GM18526 (cell line): Measurements from ENCODE around the gene FSIP1.

Source experiments
- POLR2A ChIP-seq: IDR thresholded peaks from 3 replicates; pipeline ENCODE4 v1.6.1; 2011; ENCODE audit not compliant: insufficient read length; ENCODE audit errors: extremely low read depth

FSIP1 gene

DNA sequence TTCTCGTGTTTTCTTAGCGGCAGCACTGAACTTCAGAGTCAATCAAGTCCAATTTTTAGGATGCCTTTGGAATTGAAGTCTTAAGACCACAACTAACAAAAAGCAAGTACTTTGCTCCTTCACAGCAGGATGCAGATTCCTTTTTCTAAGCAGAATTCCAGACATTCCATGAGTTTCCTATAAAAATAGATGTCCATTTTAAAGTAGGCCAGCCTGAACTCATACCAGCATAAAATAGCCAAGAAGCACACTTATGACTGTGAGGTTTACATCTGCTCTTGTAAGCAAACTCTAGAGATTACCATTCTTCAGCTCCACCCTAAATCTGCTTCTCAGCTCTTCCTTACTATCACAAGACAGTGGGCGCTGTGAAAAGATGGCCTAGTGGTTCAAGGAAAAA is 116.0 kb downstream of the FSIP1 start:
- TF ChIP-seq POLR2A, result no peak

DNA sequence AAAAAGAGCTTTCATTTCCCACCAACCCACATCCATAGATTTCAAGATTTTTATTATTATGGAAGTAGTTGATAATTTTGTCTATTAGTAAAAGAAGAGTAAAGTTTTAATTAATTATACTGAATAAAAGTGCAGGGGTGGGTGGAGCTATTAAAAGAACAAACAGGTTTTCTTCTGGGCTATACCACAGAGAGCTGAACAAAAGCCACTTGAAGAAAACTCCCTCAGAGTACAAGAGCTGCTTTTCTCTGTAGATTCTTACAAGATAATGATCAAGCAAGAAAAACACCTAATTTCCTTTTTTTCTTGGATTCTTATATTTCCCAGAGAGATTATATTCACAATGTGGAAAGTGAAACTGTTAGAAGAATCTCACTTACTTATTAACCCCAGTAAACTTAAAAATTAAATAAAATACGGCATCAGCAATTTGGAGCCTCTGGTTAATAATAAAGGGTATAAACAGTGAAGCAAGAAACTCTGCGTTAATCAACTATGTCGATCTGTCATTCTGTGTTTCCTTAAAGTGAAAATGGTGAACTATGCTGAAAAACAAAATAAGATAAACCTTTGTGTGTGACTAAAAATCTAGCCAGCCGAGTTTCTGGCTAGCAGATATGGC is 116.9 kb downstream of the FSIP1 start:
- TF ChIP-seq POLR2A, result no peak

DNA sequence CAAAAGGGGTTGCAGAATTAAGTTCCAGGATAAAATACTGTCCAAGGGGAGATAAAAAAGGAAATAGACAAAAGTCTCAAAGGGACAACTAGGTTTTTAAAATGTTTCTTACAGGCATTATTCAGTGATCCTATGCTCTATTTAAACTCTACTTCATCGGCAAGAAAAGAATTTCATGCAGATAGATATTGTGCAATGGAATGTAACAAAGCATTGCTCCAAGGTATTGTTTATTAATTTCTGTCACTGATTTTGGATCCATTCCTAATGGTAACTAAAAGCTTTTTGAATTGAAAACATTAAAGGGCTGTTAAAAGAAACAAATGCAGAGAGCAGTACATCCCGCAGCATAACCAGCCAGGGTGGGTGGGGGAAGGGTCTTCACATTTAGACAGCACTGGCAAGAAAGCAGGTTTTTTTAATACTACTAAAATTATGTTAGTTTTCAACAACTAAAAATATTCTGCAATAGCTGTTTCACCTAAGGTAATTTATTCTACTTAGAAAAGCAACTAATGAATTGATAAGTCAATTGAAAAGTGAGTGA is 118.9 kb downstream of the FSIP1 start:
- no peak for TF ChIP-seq POLR2A

DNA sequence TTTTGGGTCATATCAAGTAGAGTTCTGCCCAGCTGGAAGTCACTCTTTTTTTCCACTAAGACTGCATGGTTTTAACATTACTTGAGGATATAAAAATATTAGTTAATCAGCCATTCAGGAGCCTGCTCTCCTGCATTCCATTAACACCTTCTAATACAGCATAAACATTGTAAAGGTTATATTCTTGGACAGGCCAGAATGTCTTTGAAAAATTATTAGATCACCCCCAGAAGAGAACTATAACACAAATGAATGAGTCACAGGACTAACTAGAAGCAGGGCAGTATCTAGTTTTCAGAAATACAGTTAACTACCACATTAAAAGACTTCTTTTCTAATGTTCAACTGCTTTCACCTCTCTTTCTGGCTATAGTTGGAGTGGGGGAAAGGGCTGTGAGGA is 120.9 kb downstream of the FSIP1 start:
- TF ChIP-seq POLR2A, result no peak

DNA sequence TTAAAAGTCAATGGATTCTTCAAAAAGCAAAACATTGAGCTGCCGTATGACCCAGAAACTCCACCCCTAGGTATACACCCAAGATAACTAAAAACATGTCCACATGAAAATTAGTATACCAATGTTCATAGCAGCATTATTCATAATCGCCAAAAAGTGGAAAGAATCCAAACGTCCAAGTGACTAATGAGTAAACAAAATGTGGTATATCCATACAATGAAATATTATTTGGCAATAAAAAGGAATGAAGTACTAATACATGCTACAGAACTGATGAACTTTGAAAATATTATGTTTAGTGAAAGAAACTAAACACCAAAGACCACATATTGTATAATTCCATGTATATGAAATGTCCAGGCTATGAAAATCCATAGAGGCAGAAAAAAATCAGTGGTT is 123.9 kb downstream of the FSIP1 start:
- TF ChIP-seq POLR2A, result no peak

DNA sequence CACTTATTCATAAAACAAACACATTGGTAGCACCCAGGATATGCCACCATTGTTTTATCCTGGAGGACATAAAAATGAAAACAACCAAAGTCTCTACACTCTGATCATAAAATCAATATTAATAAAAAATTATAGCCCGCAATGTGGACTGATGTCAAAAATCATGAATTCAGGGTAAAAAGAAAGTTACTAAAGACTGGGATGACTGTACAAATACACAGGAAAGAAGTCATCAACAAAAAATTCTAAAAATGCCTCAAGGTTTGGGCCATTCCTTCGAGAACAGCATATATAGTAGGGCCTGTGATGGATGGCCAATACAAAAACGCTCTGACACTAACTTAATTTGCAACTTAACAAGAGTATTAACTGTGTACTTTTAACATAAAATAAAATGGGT is 125.0 kb downstream of the FSIP1 start:
- TF ChIP-seq POLR2A, result no peak

DNA sequence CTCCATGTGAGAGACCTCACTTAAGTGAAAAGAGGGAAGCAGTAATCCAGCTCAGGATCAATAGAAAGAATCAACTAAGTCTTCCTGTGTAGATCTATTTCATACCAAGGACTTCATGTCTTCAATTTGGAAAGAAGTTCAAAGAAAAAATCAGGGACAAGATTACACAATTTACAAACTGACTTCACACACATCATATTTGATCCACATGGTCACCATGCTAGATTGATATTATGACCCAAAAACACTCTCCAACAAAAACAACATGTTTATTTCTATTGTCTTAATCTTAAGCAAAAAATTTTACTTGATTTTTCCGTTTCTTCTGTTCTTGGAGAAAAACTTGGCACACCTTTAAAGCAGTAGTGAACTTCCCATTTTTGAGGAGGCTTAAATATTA is 125.5 kb downstream of the FSIP1 start:
- TF ChIP-seq POLR2A, result no peak

DNA sequence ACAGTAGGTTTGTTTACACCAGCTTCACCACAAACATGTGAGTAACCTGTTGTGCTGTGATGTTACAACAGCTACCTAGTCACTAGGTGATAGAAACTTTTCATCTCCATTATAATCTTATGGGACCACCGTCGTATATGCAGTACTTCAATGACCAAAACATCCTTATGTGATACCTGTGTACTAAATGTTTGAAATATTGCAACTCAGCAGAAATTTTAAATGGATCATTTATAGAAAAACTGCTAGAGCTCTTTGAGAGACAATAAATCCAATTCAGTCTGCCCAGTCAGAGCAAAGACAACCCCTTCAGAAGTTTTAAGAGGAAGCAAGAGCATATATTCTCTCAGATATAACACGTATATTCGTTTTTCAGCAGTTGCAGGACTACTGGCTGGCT is 128.3 kb downstream of the FSIP1 start:
- TF ChIP-seq POLR2A, result no peak

DNA sequence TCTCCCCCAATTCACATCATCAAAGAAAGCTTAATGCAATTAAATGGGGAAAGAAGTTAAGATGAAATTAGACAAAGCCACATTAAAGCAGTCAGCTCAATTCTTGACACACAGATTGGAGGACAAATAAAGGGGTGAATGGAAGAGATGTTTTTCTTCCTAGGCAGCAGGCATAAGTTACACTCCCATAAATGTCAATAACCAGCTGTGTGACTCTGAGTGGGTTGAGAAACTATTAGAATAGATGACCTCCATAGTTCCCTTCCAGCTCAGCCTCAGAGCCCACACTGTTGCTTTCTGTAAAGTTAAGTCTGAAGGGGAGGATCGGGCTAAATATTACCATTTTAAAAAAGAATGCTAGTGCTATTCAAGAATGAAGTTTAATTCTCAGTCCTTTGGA is 130.8 kb downstream of the FSIP1 start:
- no peak for TF ChIP-seq POLR2A

DNA sequence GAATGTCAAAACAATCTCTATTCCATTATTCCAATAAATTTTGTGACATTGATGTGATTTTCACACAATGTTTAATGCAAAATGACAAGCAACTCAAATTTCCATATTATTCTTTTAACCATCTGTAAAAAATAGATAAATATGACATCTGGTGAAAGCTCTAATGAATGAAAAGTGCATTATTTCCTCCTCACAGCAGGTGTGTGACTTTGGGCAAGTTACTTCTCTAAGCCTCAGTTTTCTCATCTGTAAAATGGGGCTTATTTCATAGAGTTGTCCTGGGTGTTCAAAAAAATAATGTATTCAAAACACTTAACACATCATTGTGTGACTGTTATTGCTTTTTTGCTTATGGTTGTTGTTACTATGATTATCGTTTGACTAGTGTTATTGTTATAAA is 131.3 kb downstream of the FSIP1 start:
- no peak for TF ChIP-seq POLR2A

DNA sequence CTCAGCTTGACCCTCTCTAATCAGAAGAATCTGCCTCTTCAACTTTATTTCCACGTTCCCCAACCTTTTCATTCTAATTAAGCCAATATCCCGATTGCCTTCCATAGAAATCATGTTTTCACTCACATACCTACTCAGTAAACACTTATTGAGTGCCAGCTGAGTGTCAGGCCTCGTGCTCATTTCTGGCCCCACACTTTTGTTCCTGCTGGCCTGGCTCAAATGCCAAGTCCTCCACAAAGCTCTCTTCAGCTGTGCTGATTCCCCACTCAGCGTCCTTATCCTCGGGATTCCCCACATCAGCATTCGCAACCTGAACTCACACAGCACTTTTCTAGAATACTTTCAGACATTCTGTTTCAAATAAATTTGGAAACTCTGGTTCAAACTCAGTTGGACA is 132.9 kb downstream of the FSIP1 start:
- no peak for TF ChIP-seq POLR2A

DNA sequence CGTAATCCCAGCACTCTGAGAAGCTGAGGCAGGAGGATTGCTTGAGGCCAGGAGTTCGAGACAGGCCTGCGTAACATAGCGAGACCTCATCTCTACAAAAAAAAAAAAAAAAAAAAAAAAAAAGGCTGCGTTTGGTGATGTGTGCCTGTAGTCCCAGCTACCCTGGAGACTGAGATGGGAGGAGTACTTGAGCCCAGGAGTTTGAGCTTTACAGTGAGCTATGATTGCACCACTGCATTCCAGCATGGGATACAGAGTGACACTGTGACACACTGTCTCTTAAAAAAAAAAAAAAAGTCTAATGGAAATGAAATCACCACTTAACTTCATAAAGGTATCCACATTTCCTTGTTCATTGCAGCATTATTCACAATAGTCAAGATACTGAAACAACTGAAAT is 136.2 kb downstream of the FSIP1 start:
- TF ChIP-seq POLR2A, result no peak

DNA sequence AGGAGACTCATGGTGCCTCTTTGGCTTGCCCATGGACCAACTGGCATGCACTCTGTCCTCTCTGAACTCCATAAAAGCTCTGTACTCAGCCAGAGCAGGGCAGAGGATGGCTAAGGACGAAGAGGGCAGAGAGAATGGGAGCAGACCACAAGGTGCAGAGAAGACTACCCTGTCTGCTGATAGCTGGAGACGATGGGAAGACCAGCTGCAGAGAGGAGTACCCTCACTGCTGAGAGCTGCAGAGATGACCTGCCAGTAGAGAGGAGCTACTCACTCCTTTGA is 136.7 kb downstream of the FSIP1 start:
- no peak for TF ChIP-seq POLR2A

DNA sequence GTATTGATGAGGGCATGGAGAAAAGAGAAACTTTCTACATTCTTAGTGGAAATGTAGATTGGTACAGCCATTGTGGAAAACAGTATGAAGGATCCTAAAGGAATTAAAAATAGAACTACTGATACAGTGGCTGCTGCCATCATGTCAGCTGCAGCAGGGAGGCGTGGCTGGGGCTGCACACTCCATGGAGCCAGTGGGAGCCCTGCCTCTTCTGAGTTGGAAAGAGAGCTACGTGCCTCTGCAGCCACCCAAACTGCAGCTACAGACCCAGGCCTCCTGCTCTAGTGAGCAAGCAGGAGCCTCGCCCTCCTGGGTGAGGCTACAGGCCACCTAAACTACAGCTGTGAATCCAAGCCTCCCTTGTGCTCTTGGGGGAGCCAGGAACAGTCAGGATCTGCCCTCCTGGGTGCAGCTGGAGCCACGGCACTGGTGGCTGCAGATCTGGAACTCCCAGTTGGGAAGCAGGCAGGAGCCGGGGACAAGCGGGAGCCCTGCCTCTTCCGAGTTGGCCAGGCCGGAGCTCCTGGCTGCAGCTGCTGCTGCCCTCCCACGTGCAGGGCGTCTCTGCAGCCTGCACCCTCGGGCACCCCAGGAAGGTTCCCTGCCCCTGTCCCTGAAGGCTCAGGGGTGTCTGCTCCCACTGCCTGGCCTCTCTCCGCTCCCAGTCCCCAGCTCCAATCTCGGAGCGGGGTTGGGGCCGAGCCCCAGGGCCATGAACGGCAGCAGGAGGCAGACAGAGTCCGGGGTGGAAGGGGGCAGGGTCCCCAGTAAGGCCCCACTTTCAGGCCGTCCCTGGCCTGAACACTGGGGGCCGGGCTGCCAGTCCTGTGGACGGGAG is 137.3 kb downstream of the FSIP1 start:
- TF ChIP-seq POLR2A, result no peak

DNA sequence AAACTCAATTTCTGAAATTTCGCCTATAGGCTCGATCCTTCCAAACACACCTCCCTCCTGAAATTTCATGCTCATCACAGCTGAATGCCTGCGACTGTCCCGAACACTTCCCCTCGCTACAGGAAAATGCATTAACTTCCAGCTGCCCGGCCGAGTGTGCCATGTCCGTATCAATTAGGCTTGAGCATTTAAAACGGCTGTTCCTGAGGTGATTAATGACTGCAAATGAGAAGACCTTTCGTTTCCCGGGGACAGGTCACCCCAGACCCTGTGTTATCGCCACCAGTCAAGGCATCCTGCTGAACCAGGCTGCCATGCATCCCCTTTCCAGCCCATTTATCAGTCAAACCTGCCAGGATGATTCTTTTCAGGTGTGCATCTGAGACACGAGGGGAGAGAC is 138.5 kb downstream of the FSIP1 start:
- TF ChIP-seq POLR2A, result no peak

DNA sequence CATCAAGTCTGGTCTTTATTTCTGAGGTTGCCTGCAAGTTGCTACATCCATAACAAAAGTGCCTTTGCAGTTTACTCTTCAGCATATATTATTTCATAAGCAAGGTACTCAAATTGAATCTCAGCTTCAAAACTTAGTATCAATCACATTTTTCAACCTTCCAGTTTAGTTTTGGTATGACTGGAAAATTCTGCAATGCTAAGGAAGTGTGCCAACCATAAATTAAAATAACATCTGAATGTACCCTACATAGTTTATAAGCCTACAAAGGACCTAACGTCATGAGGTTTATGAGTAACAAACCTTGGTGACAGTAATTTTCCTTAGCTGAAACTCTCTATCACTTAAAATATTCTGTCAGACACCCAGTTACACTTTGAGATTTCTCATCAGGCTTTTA is 138.9 kb downstream of the FSIP1 start:
- no peak for TF ChIP-seq POLR2A
